Stimulated activated CD8-positive, alpha-beta memory T cell treated with anti-CD3 and anti-CD28 coated beads, Interleukin-7, amount 100 ng/mL, for 1 hour (primary cell): ENCODE results near the gene SLC31A2.
"Not testable (repeated sequence)": the region's sequence is repeated elsewhere in the genome, so short reads cannot be mapped to it uniquely, and the experiment has no call there.

Experiments
- DNase-seq, 2 donors: peaks; one replicate each; pipeline ENCODE4 v3.0.0-alpha.2; 2020; ENCODE audit warnings: low read depth in 2 of 2

Gene SLC31A2

GRCh38 chr9:113150670-113151611 lies at the start of gene SLC31A2:
Gene SLC31A2 (plus strand): TSS chr9:113151007. CDS start chr9:113151075, 68 bp downstream.
- peak; percentile 62 to 75 for DNase-seq

GRCh38 chr9:113105345-113105744 lies 45.5 kb upstream of the SLC31A2 start:
- DNase-seq: not testable (repeated sequence)

- DNase-seq: not testable (repeated sequence)
These were observed 39.5 kb upstream of the SLC31A2 start for GRCh38 chr9:113111065-113111951.

GRCh38 chr9:113112706-113113510 lies 37.9 kb upstream of the SLC31A2 start:
- DNase-seq: not testable (repeated sequence)

- not testable (repeated sequence) for DNase-seq
These were observed 32.0 kb upstream of the SLC31A2 start for GRCh38 chr9:113118829-113119228.

GRCh38 chr9:113125386-113126035 lies 25.3 kb upstream of the SLC31A2 start:
- no peak for DNase-seq

- no peak for DNase-seq
These were observed 21.3 kb upstream of the SLC31A2 start for GRCh38 chr9:113129466-113129865.

- no peak for DNase-seq
These were observed 20.9 kb upstream of the SLC31A2 start for GRCh38 chr9:113129884-113130283.

GRCh38 chr9:113131689-113132151 lies 19.1 kb upstream of the SLC31A2 start:
- DNase-seq: no peak

- no peak for DNase-seq
These were observed 13.3 kb upstream of the SLC31A2 start for GRCh38 chr9:113137196-113138168.

- DNase-seq: no peak
These were observed 12.0 kb upstream of the SLC31A2 start for GRCh38 chr9:113138760-113139159.

- DNase-seq: no peak
These were observed 11.5 kb upstream of the SLC31A2 start for GRCh38 chr9:113139225-113139829.

GRCh38 chr9:113139953-113140352 lies 10.9 kb upstream of the SLC31A2 start:
- DNase-seq: no peak

- not testable (repeated sequence) for DNase-seq
These were observed 9.9 kb upstream of the SLC31A2 start for GRCh38 chr9:113140896-113141295.

GRCh38 chr9:113143432-113144227 lies 7.2 kb upstream of the SLC31A2 start:
- DNase-seq: no peak

GRCh38 chr9:113148372-113148705 lies 2.5 kb upstream of the SLC31A2 start:
- no peak for DNase-seq

GRCh38 chr9:113148781-113149510 lies 1.9 kb upstream of the SLC31A2 start:
- no peak for DNase-seq

- DNase-seq: not testable (repeated sequence)
These were observed 1.2 kb upstream of the SLC31A2 start for GRCh38 chr9:113149561-113149960.
